Measurements from ENCODE around the gene ADCY1.

The ADCY1 gene

GRCh38 chr7:45681596-45682357 is 107.6 kb downstream of the ADCY1 start:
- no peak for DNase-seq

- DNase-seq = no peak
Measured at GRCh38 chr7:45682358-45682735, 108.2 kb downstream of the ADCY1 start.

GRCh38 chr7:45682836-45683555 is 108.8 kb downstream of the ADCY1 start:
- DNase-seq = no peak

GRCh38 chr7:45683556-45684148 is 109.5 kb downstream of the ADCY1 start:
- DNase-seq = no peak

GRCh38 chr7:45684910-45685618 is 110.9 kb downstream of the ADCY1 start:
- peak; percentile 38 for DNase-seq

GRCh38 chr7:45685619-45686240 is 111.6 kb downstream of the ADCY1 start:
- DNase-seq = no peak

GRCh38 chr7:45686441-45687184 is 112.4 kb downstream of the ADCY1 start:
- DNase-seq = no peak

GRCh38 chr7:45687185-45687560 is 113.0 kb downstream of the ADCY1 start:
- no peak for DNase-seq

GRCh38 chr7:45687721-45688120 is 113.6 kb downstream of the ADCY1 start:
- no peak for DNase-seq

GRCh38 chr7:45688382-45688781 is 114.2 kb downstream of the ADCY1 start:
- no peak for DNase-seq

- peak; percentile 82 for DNase-seq
Measured at GRCh38 chr7:45689011-45689796, 115.0 kb downstream of the ADCY1 start.

GRCh38 chr7:45689797-45690761 is 115.9 kb downstream of the ADCY1 start:
- no peak for DNase-seq

- DNase-seq = no peak
Measured at GRCh38 chr7:45690762-45691150, 116.6 kb downstream of the ADCY1 start.

- DNase-seq = no peak
Measured at GRCh38 chr7:45691155-45691656, 117.0 kb downstream of the ADCY1 start.

- DNase-seq = no peak
Measured at GRCh38 chr7:45692031-45692430, 117.9 kb downstream of the ADCY1 start.

GRCh38 chr7:45695249-45695995 is 121.3 kb downstream of the ADCY1 start:
- no peak for DNase-seq

GRCh38 chr7:45696476-45696875 is 122.3 kb downstream of the ADCY1 start:
- DNase-seq = no peak

GRCh38 chr7:45697576-45698136 is 123.5 kb downstream of the ADCY1 start:
- DNase-seq = peak; percentile 37

All from NCI-H226 (cell line).